Liver (tissue), 9 donors: ENCODE results near the gene COL15A1. TPM values are rescaled to one million over a fixed set of nuclear protein-coding genes. Genes with fewer than 3 reads are reported as not detected.

ENCODE experiments used
- DNase-seq: peaks from one replicate; pipeline ENCODE4 v3.0.0-alpha.2; 2017; ENCODE audit warnings: low spot score
- H3K27ac ChIP-seq, 2 donors: one replicate each; pipeline ENCODE4 v1.7.0; 2013; ENCODE audit warnings: inconsistent platforms in 2 of 2, low read length in 2 of 2, control low read depth in 1 of 2, low read depth in 1 of 2, mild to moderate bottlenecking in 1 of 2
- H3K27me3 ChIP-seq, 4 donors: one replicate each; pipeline versions ENCODE4 v1.6.1 to v1.7.0; 2013; ENCODE audit warnings: low read length in 3 of 4, inconsistent platforms in 1 of 4, mild to moderate bottlenecking in 1 of 4, moderate library complexity in 1 of 4; ENCODE audit not compliant: control insufficient read depth in 4 of 4, insufficient read depth in 4 of 4
- H3K36me3 ChIP-seq, 4 donors: one replicate each; pipeline versions ENCODE4 v1.6.1 to v1.7.0; 2013; ENCODE audit warnings: low read length in 3 of 4, mild to moderate bottlenecking in 3 of 4, low read depth in 1 of 4, moderate library complexity in 1 of 4; ENCODE audit not compliant: control insufficient read depth in 4 of 4, insufficient read depth in 3 of 4
- H3K4me1 ChIP-seq, 4 donors: one replicate each; pipeline versions ENCODE4 v1.6.1 to v1.7.0; 2013; ENCODE audit warnings: low read length in 3 of 4, mild to moderate bottlenecking in 3 of 4, moderate library complexity in 1 of 4; ENCODE audit not compliant: control insufficient read depth in 4 of 4, insufficient read depth in 4 of 4
- H3K4me3 ChIP-seq, 3 donors: one replicate each; pipeline versions ENCODE4 v1.6.1 to v1.7.0; 2013; ENCODE audit warnings: low read length in 3 of 3, control low read depth in 1 of 3, low read depth in 1 of 3, mild to moderate bottlenecking in 1 of 3
- H3K9ac ChIP-seq, 2 donors: one replicate each; pipeline ENCODE4 v1.7.0; 2013; ENCODE audit warnings: low read length in 2 of 2, mild to moderate bottlenecking in 2 of 2, moderate library complexity in 2 of 2, control low read depth in 1 of 2, low read depth in 1 of 2
- H3K9me3 ChIP-seq, 4 donors: one replicate each; pipeline versions ENCODE4 v1.6.1 to v1.7.0; 2013; ENCODE audit warnings: low read length in 3 of 4; ENCODE audit not compliant: control insufficient read depth in 4 of 4
- ATF3 ChIP-seq: IDR thresholded peaks from 2 replicates; pipeline ENCODE4 v1.6.1; 2016; ENCODE audit warnings: antibody characterized with exemption
- CTCF ChIP-seq: fragments of 150-350 bp; IDR thresholded peaks from 2 replicates; pipeline ENCODE4 v1.5.1; 2017; ENCODE audit warnings: improper control_type of control experiment, low read depth, low read length; ENCODE audit not compliant: missing input control
- EGR1 ChIP-seq, 2 donors: IDR thresholded peaks; 2 replicates each; pipeline ENCODE4 v1.6.1; 2016 to 2018; ENCODE audit warnings: antibody characterized with exemption in 2 of 2, low read depth in 2 of 2
- FOXA1 ChIP-seq: IDR thresholded peaks from 2 replicates; pipeline ENCODE4 v1.6.1; 2016; ENCODE audit warnings: antibody characterized with exemption
- FOXA2 ChIP-seq: IDR thresholded peaks from 2 replicates; pipeline ENCODE4 v1.6.1; 2016; ENCODE audit warnings: antibody characterized with exemption
- GABPA ChIP-seq, 2 donors: IDR thresholded peaks in 1 of 2; conservative IDR thresholded peaks in 1 of 2; 2 replicates each; pipeline ENCODE4 v1.6.1; 2016; ENCODE audit warnings: antibody characterized with exemption in 2 of 2, mild to moderate bottlenecking in 1 of 2, moderate library complexity in 1 of 2
- HNF4A ChIP-seq, 2 donors: conservative IDR thresholded peaks; 2 replicates each; pipeline ENCODE4 v1.6.1; 2016; ENCODE audit warnings: antibody characterized with exemption in 2 of 2, mild to moderate bottlenecking in 2 of 2
- HNF4G ChIP-seq: IDR thresholded peaks from 2 replicates; pipeline ENCODE4 v1.6.1; 2016; ENCODE audit warnings: antibody characterized with exemption
- JUND ChIP-seq, 2 donors: IDR thresholded peaks; 2 replicates each; pipeline ENCODE4 v1.6.1; 2016; ENCODE audit warnings: antibody characterized with exemption in 2 of 2
- MAX ChIP-seq: IDR thresholded peaks from 2 replicates; pipeline ENCODE4 v1.6.1; 2016; ENCODE audit warnings: antibody characterized with exemption
- NR2F2 ChIP-seq: IDR thresholded peaks from 2 replicates; pipeline ENCODE4 v1.6.1; 2016; ENCODE audit warnings: antibody characterized with exemption
- RAD21 ChIP-seq, 2 donors: IDR thresholded peaks; 2 replicates each; pipeline ENCODE4 v1.6.1; 2016; ENCODE audit warnings: antibody characterized with exemption in 2 of 2, mild to moderate bottlenecking in 2 of 2
- REST ChIP-seq: IDR thresholded peaks from 2 replicates; pipeline ENCODE4 v1.6.1; 2016; ENCODE audit warnings: antibody characterized with exemption, mild to moderate bottlenecking
- RXRA ChIP-seq, 2 donors: IDR thresholded peaks; 2 replicates each; pipeline ENCODE4 v1.6.1; 2017 to 2018; ENCODE audit warnings: antibody characterized with exemption in 2 of 2, mild to moderate bottlenecking in 1 of 2
- SP1 ChIP-seq: IDR thresholded peaks from 2 replicates; pipeline ENCODE4 v1.6.1; 2018; ENCODE audit warnings: antibody characterized with exemption, mild to moderate bottlenecking
- TAF1 ChIP-seq: conservative IDR thresholded peaks from 2 replicates; pipeline ENCODE4 v1.6.1; 2016; ENCODE audit warnings: antibody characterized with exemption, mild to moderate bottlenecking
- YY1 ChIP-seq: IDR thresholded peaks from 2 replicates; pipeline ENCODE4 v1.6.1; 2016; ENCODE audit warnings: antibody characterized with exemption, mild to moderate bottlenecking
- ZBTB33 ChIP-seq: IDR thresholded peaks from 2 replicates; pipeline ENCODE4 v1.6.1; 2016; ENCODE audit warnings: antibody characterized with exemption
- WGBS: extraction: QIAGEN DNeasy Blood & Tissue Kit; methylation state at CpG from one replicate; pipeline ENCODE4 v1.1.7; 2013; 5-methylcytosine and 5-hydroxymethylcytosine counted together
- polyA plus RNA-seq, 2 donors: library from polyadenylated mRNA; stranded (reverse) in 1 of 2; unstranded in 1 of 2; fragments of 200-250 nt in 1 of 2; fragments of >200 nt in 1 of 2; fragmentation: Nextera tagmentation in 1 of 2; extraction: Ambion mirVana in 1 of 2; gene quantifications; one replicate each; pipeline versions ENCODE4 v1.2.1 to v1.2.3, GENCODE V29; 2013 to 2015
- total RNA-seq, 2 donors: library from RNA; depleted of rRNA; stranded (reverse); fragments of >200 nt; gene quantifications; one replicate each; pipeline ENCODE4 v1.2.3, GENCODE V29; 2014
- donor health status: healthy.
- donor health status: healthy.
- donor health status: healthy.
- donor health status: healthy.
- donor health status: healthy.

COL15A1 gene
- total and polyA plus RNA-seq, 4 donors = 0.10 to 0.42 (median 0.24) TPM

GRCh38 chr9:99035313-99035712, 91.6 kb downstream of the COL15A1 start:
- Histone ChIP-seq H3K9me3 (no peaks in the 10 kb centered on the region), H3K27me3 (no peaks in the 10 kb centered on the region), H3K9ac (no peak overlapping the region), H3K4me1 (no peaks in the 10 kb centered on the region), H3K4me3 (no peak overlapping the region), H3K27ac (no peak overlapping the region), H3K36me3 (no peaks in the 10 kb centered on the region)
- TF ChIP-seq NR2F2 (no peak), FOXA1 (no peak), ZBTB33 (no peak), FOXA2 (no peak), SP1 (no peak), RAD21 (IDR thresholded peaks at IDR 0.05) (no peak), REST (no peak), GABPA (IDR thresholded peaks at IDR 0.05 in 1 of 2, conservative IDR thresholded peaks at IDR 0.05 in 1 of 2) (no peak), EGR1 (IDR thresholded peaks at IDR 0.05; ENCODE audit: low read depth in 2 of 2) (no peak), MAX (no peak), CTCF (no peak), TAF1 (no peak), JUND (IDR thresholded peaks at IDR 0.05) (no peak), ATF3 (no peak), HNF4G (no peak), RXRA (IDR thresholded peaks at IDR 0.05) (no peak), YY1 (no peak), HNF4A (conservative IDR thresholded peaks at IDR 0.05) (no peak)
- no peak for DNase-seq
- 82% methylated on average over 4 of the region's 4 CpGs for WGBS
